Superior temporal gyrus (tissue), 1 donor: ENCODE data around the gene HLA-DOA.
A peak's percentile ranks its signal among the peaks of the same experiment; 100 is the strongest.

ENCODE experiments used
- DNase-seq: peaks from one replicate; pipeline ENCODE4 v3.0.0-alpha.2; 2016; ENCODE audit errors: extremely low spot score

Gene HLA-DOA

DNA sequence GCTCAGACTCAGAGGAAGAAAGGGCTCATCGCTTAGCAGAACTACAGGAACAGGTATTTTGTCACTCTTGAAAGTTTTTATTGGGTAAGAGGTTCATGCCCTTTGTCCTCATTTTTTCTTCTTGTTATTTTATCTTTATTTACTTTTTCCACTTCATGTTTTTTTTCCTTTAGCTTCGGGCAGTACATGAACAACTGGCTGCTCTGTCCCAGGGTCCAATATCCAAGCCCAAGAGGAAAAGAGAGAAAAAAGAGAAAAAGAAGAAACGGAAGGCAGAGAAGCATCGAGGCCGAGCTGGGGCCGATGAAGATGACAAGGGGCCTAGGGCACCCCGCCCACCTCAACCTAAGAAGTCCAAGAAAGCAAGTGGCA, 31.5 kb downstream of the HLA-DOA start:
- no peak for DNase-seq

- no peak for DNase-seq
These were observed 32.0 kb downstream of the HLA-DOA start for GRCh38 chr6:32977272-32977952.

- no peak for DNase-seq
These were observed 32.9 kb downstream of the HLA-DOA start for GRCh38 chr6:32976334-32977069.

DNA sequence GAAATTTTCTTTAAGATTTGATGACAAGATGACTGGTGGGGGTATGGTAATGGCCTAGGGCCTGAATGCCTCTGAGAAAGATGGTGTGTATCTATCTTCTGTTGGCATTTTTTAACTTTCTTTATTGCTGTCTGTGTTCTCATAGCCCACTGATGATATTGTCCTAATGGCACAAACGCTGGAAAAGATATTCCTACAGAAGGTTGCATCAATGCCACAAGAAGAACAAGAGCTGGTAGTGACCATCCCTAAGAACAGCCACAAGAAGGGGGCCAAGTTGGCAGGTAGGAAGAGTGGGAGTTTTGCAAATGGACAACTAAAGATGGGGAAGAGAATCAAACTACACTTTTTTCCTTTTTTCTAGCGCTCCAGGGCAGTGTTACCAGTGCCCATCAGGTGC, 33.5 kb downstream of the HLA-DOA start:
- DNase-seq, result no peak

GRCh38 chr6:32974541-32975308, 34.7 kb downstream of the HLA-DOA start:
- DNase-seq, result no peak

- no peak for DNase-seq
These were observed 35.4 kb downstream of the HLA-DOA start for GRCh38 chr6:32974016-32974333.

- DNase-seq, result no peak
These were observed 36.0 kb downstream of the HLA-DOA start for GRCh38 chr6:32973144-32974015.

DNA sequence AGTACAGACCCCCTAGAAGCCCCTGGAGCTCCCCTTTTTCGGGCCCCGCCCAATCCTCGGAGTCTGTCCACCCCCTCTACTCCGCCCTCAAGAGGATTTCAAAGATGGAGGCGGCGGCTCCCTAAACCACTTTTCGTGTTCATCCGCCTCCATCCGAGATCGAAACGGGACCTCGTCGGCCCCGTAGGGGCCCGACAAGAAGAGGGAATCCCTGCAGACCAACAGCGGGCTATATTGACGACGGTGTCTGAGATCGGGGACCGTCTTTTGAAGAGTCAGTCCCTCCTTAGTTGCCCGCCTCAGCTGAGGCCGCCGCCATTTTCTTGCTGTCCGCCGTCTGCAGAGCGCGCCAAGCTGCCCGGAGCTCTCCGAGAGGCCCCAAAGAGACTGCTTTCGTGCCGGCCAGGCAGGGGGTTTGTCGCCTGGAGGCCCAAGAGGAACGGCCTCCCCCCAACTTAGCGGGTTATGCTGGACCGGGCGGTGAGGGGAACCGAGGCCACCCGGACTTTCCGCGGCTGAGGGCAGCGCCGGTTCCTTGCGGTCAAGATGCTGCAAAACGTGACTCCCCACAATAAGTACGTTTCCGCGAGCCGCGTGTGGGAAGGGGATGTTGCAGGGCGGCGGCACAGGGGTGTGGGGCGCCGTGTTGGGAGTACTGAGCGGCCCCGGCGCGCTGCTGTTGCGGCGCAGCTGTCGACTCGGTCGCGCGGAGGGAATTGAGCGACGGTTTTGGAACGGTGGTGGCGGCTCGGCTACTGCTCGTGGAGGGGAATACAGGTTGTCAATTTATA, 36.8 kb downstream of the HLA-DOA start:
- no peak for DNase-seq

DNA sequence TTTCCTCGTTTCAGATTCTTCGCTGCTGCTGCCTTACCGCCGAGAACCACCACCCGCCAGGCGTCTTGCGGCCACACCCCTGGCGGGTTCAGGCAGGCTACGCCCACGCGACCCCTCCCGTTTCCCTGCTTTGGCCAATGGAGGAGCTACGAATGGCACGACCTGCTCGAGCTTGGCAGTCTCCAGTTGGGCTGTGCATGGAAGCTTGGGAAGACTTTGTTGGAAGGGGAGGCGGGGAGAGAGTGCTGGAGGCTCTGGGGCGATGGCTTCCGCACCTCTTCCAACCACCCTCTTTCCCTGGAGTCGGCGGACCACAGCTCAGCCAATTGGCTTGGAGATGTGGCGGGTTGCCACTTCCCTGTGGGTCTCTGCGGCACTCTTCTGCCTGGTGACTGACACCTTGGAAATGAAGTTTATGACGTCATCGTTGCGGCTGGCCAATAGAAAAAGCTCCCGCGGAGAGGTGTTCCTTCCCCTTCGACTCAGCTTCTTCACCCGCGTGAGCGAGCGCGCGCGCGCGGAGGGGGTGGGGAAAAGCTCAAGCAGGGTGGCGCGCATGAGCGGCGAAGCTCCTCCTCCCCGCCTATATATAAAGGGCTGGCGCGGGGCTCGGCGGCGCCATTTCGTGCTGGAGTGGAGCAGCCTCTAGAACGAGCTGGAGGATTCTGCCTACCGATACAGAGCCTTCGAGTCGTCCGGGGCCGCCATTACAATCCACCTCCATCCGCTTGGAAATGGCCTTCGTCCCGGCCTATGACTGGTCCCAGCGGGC, 37.6 kb downstream of the HLA-DOA start:
- peak; percentile 100 for DNase-seq

DNA sequence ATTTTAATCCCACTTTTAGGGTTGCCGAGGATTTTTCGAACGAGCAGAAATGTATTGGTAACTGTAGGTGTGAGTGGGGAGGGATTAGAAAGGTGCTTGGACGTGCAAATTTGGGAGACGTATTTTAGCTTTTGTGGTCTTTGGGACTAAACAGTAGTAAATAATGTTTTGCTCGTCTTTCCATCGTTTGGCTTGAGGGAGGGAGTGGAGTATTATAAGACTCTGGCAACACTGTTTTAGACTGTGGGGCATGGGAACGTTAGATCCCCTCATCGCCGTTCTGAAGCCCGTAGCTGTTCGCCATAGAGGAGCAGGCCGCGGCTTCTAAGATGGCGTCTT, 38.2 kb downstream of the HLA-DOA start:
- DNase-seq, result no peak

DNA sequence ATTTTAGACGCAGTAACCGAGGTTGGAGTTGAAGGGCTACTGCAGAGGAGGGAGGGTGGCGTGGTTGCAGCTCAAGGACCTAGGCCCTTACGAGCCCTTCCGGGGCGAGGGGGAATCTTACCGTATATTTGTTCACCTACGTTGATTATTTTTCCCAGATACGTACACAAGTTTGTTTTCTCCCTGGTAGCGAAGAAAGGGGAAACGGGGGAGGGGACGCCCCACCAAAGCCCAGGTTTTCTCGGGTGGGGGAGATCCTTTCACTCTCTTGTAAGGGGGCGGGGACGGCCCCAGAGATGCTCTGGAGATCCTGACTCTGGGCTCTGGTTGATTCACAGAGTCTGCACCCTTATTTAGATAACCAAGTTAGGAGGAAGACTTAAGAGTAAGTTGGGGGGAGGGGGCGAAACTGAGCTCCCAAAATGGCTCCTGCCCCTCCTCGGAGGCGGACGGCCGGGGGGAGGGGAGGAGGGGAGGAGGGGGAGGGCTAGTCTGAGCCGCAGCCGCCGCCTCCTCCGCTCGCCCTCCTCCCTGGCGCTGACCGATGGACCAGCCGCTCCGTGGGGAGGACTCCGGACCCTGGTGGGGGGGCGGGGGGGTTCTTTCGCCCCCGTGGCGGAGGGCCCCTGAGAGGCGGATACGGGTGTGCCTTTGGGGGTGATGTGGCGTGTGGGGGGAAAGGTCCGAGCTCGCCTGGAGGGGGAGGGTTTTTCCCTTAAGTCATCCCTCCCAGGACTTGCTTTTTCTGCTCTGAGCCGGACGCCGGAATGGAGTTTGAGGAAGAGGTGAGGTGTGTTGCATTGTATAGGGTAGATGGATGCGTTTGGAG, 38.8 kb downstream of the HLA-DOA start:
- DNase-seq, result peak; percentile 75

DNA sequence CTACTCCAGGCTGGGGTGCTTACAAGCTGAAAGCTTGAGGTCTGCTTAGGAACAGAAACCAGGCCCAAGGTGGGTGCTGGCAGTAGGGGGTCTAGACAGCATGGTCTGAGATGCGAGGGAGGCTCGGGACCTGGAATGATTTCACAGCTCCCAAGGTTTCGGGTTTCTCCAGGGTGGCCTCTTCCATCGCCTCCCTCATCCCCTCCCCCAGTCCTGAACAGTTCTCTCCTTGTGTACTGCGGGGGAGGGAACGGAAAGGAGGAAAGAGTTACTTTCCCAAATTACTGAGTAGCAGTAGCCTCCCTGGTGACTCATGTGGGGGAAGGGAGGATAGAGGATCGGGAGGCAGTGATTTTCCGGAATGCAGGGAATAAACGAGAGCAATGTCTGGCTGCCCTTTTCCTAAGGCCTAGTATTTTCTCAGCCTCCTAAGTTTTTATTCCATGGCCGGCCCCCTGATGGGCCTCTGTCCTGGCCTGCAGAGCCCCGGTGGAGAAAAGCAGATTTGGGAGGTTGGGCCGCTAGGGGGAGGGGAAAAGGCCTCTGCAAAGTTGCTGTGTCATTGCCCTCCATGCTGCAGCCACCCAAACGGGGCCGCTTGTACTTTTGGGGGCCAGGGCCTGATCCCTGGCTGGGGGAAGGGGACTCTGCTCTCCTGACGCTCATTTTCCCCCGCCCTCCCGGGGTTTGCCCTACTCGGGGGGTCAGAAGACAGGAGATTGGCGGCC, 39.5 kb downstream of the HLA-DOA start:
- peak; percentile 85 for DNase-seq

DNA sequence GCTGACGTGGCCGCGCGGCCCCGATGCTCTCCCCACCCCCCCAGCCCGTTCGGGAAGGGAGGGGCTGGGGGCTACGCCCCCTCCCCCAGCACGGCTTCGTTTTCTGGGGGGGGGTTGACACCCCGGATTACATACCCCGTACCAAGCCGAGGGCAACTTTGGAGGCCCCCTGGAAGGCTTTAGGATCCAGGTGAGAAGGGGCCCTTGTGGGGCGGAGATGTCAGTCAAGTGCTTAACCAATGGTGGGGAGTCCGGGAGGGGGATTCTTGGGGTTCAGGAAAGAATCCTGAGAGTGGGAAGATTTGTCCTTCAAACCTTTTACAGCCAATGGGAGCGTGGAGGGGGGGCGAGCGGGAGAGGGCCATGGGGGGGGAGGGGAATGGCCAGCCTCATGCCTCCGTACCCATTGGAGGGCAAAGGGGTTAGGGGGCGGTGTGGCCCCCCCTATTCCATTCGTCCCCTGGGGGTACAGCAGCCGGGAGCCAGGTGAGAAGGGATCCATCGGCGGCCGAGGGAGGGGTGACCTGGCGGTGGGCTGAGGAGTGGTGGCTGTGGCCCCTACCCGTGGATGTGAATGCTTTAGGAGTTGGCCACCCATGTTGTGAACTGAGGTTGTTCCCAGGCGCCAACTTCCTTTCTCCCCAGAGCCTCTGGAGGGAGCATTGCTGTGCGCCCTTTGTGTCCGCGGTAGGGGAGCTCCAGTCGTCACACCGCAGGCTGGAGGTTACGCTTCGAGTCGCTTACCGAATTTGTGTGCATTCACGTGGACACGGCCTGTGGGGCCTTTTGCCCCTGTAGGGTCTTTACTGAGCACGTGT, 40.3 kb downstream of the HLA-DOA start:
- no peak for DNase-seq

DNA sequence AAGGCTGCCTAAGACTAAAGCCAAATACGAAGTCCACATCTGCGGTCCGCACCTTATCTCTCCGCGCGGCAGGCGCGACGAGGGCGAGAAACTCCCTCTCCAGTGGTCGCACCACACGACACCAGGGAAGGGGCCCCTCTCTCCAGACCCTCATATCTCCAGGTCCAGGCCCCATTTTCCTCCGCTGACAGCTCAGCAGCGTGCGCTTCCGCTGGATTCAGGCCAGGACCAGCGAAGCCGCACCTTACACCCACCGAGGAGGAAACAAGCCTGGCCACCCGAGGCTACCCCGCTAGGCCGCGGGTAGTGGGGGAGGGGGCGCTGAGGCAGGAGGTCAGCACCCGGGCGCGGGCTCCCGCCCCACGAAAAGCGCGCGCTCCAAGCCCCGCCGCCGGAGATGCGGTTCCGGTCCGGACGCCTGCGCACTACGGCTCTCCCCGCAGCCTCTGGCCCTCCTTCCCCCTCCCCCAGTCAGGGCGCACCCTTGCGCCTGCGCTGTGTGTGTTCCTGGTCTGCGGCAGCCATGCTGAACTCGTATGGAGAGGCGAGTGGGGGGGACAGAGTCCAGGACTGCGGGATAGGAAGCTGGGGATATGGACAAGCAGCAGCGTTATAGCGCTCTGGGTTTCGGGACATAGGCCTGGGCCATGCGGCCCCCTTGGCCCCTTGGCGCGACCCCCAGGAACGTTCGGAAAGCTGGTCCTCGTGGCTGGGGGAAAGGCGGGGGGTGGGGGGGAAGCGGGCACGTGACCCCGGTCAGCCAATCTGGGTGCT, 41.1 kb downstream of the HLA-DOA start, which contains the start of gene BRD2:
BRD2 (plus strand) TSS at position 502 of the 774 bp plus-strand sequence. CDS start 4,305 bp downstream, outside the sequence.
- peak; percentile 97 for DNase-seq

- DNase-seq, result peak; percentile 85
These were observed 42.0 kb downstream of the HLA-DOA start for GRCh38 chr6:32967151-32968091.

GRCh38 chr6:32964776-32965175, 44.6 kb downstream of the HLA-DOA start:
- DNase-seq, result no peak
